ENCODE data around the gene NKD2. TPM values are rescaled to one million over a fixed set of nuclear protein-coding genes. Genes with fewer than 3 reads are reported as not detected.
"Not testable (repeated sequence)": the region's sequence is repeated elsewhere in the genome, so short reads cannot be mapped to it uniquely, and the experiment has no call there.

The NKD2 gene
- total and polyA plus RNA-seq, 8 donors = 1.8 to 13.6 (median 7.9) TPM; not detected in 2

DNA sequence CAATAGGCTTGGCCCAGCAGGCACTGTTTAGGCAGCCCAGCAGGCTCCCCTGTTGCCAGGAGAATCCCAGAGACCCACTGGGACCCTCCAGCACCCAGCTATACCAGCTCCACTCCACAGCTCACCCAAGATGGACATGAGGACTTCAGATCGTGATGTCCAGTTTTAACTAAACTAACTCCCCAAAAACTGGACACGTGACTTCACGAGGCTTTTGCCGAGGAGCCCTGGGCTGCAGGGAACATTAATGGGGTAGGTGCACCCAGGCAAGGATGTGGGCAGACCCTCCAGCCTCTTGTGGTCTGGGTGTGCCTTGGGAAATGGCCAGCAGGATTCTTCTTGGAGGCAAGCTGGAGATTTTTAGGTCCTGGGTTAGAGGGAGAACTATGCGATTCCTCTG lies 8.9 kb upstream of the NKD2 start:
- H3K27ac ChIP-seq = peak overlapping the region in 1 of 5 donors; percentile 56
- H3K27me3 ChIP-seq = peaks cover 0 to 25% (median 5%) of the 10 kb centered on the region in 3 donors
- no peak overlapping the region for H3K4me3 ChIP-seq
- intact Hi-C loops (cut with DNase I; ENCODE audit: low total_unique reads) = no loop called here
- H3K4me1 ChIP-seq = peaks cover 8 to 41% (median 14%) of the 10 kb centered on the region in 4 donors
- WGBS, 5 donors = 91 to 98% (median 94%) methylated on average over 4 to 5 of the region's 5 CpGs
- no peaks in the 10 kb centered on the region for H3K9me3 ChIP-seq
- TF ChIP-seq CTCF (IDR thresholded peaks at IDR 0.05) (no peak), EP300 (IDR thresholded peaks at IDR 0.05) (no peak), POLR2A (IDR thresholded peaks at IDR 0.05) (no peak), POLR2AphosphoS5 (IDR thresholded peaks at IDR 0.05) (no peak)
- peak in 1 of 2 donors; percentile 7 for DNase-seq
- H3K36me3 ChIP-seq = no peaks in the 10 kb centered on the region

GRCh38 chr5:1000329-1000728 lies 8.3 kb upstream of the NKD2 start:
- Histone ChIP-seq H3K36me3 (no peaks in the 10 kb centered on the region), H3K27me3 (peaks cover 0 to 31% (median 11%) of the 10 kb centered on the region in 3 donors), H3K4me3 (no peak overlapping the region), H3K4me1 (peaks cover 11 to 47% (median 20%) of the 10 kb centered on the region in 4 donors), H3K27ac (no peak overlapping the region), H3K9me3 (no peaks in the 10 kb centered on the region)
- no peak for TF ChIP-seq EP300 (IDR thresholded peaks at IDR 0.05)
- TF ChIP-seq POLR2AphosphoS5 (IDR thresholded peaks at IDR 0.05) = no peak
- no peak for TF ChIP-seq POLR2A (IDR thresholded peaks at IDR 0.05)
- TF ChIP-seq CTCF (IDR thresholded peaks at IDR 0.05) = no peak
- DNase-seq = peak in 1 of 2 donors; percentile 10
- WGBS, 5 donors = 73 to 91% (median 86%) methylated on average over 9 of the region's 9 CpGs
- intact Hi-C loops (cut with DNase I; ENCODE audit: low total_unique reads) = no loop called here

GRCh38 chr5:1000831-1001230 lies 7.8 kb upstream of the NKD2 start:
- WGBS, 5 donors = 82 to 93% (median 91%) methylated on average over 10 to 11 of the region's 11 CpGs
- peak in 1 of 2 donors; percentile 17 for DNase-seq

DNA sequence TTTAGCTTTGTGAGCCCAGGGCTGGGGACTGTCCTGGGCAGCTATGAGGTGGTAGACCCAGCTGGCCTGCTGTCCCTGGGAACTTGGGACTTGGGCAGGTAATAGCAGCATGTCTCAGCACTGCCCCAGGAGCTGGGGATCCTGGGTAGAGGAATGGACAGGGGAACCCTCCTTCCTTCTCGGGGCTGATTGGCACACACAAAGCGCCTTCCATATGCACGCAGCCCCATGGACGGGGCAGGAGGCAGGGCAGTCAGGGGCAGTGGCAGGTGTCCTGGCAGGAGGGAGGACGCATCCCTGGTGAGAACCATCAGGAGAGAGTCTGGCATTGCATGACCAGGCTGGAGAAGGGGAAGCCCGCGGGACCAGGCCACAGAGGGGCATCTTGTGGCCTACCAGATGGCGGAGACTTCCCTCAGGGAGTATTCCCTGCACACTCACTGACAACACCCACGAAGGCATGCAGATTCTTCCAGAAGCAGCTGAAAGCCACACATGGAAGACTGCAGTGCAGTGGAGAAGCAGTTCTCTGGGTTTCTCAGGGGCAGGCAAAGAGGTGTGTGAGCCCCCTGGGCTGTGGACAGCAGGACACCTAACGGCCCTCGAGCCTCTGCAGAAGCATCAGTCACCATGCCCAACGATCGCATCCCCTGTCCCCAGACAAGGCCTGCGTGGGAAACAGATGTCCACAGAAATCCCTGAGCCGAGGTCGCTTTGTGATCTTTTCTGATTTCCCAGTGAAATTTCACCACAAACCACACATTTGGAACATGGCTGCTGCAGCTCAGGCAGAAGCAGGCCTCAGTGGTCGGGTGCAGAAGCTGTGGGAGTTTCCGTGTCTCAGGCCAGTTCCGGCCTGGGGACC lies 7.0 kb upstream of the NKD2 start:
- H3K27ac ChIP-seq = no peak overlapping the region
- no peak overlapping the region for H3K4me3 ChIP-seq
- H3K27me3 ChIP-seq = peaks cover 0 to 44% (median 14%) of the 10 kb centered on the region in 3 donors
- H3K36me3 ChIP-seq = no peaks in the 10 kb centered on the region
- intact Hi-C loops (cut with DNase I; ENCODE audit: low total_unique reads) = no loop called here
- peak in 1 of 2 donors; percentile 23 for DNase-seq
- WGBS, 5 donors = 82 to 91% (median 86%) methylated on average over 17 to 19 of the region's 19 CpGs
- H3K9me3 ChIP-seq = no peaks in the 10 kb centered on the region
- H3K4me1 ChIP-seq = peaks cover 15 to 54% (median 26%) of the 10 kb centered on the region in 4 donors
- TF ChIP-seq CTCF (IDR thresholded peaks at IDR 0.05) = no peak
- no peak for TF ChIP-seq POLR2A (IDR thresholded peaks at IDR 0.05)

More at GRCh38 chr5:1000831-1001230, 7.8 kb upstream of the NKD2 start:
- H3K9me3 ChIP-seq; H3K36me3 ChIP-seq; H3K4me3 ChIP-seq; H3K27ac ChIP-seq; intact Hi-C loops (cut with DNase I; ENCODE audit: low total_unique reads): not testable (repeated sequence)
- H3K4me1 ChIP-seq = peaks cover 15 to 52% (median 25%) of the 10 kb centered on the region in 4 donors
- H3K27me3 ChIP-seq = peaks cover 0 to 36% (median 14%) of the 10 kb centered on the region in 3 donors

DNA sequence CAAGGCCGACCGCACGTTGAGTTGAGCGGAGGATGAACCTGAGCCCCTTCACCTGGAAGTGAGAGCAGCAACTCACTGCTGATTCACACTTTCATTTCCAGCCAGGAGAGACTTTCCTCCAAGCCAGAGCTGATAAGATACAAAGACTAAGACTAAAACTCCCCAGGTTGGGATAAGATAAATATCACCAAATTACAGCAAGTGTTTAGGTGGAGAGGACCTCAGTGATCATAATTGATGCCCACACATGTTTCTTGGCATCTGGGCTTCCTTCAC lies 6.4 kb upstream of the NKD2 start:
- peaks cover 0 to 50% (median 14%) of the 10 kb centered on the region in 3 donors for H3K27me3 ChIP-seq
- no peaks in the 10 kb centered on the region for H3K9me3 ChIP-seq
- no peak overlapping the region for H3K27ac ChIP-seq
- H3K4me1 ChIP-seq = peaks cover 15 to 49% (median 26%) of the 10 kb centered on the region in 4 donors
- intact Hi-C loops (cut with DNase I; ENCODE audit: low total_unique reads) = no loop called here
- H3K4me3 ChIP-seq = no peak overlapping the region
- TF ChIP-seq POLR2AphosphoS5 (IDR thresholded peaks at IDR 0.05) (no peak), CTCF (IDR thresholded peaks at IDR 0.05) (no peak), POLR2A (IDR thresholded peaks at IDR 0.05) (no peak), EP300 (IDR thresholded peaks at IDR 0.05) (no peak)
- 67 to 90% (median 78%) methylated on average over 4 of the region's 4 CpGs for WGBS, 5 donors
- H3K36me3 ChIP-seq = no peaks in the 10 kb centered on the region
- DNase-seq = no peak
